Right lobe of liver (tissue), 6 donors: ENCODE data around the gene PHYHIPL. TPM values are rescaled to one million over a fixed set of nuclear protein-coding genes. Genes with fewer than 3 reads are reported as not detected.

Source experiments
- ATAC-seq, 4 donors: fragments of 200-7000 bp; cut with Tn5 transposase; one replicate each; pipeline ENCODE4 v1.9.1; 2020; ENCODE audit warnings: mild to moderate bottlenecking in 4 of 4, moderate library complexity in 4 of 4
- DNase-seq, 3 donors: peaks; one replicate each; pipeline ENCODE4 v3.0.0-alpha.2; 2020
- H3K27ac ChIP-seq, 3 donors: fragments of 200-600 bp; one replicate each; pipeline ENCODE4 v1.8.0; 2022
- H3K27me3 ChIP-seq, 2 donors: fragments of 200-600 bp; one replicate each; pipeline ENCODE4 v1.8.0; 2022
- H3K36me3 ChIP-seq, 4 donors: fragments of 200-600 bp; sonication (generic) in 1 of 4; one replicate each; pipeline versions ENCODE4 v1.5.1 to v1.8.0; 2017 to 2022; ENCODE audit warnings: control low read depth in 1 of 4
- H3K4me1 ChIP-seq, 4 donors: fragments of 200-600 bp; sonication (generic) in 1 of 4; one replicate each; pipeline versions ENCODE4 v1.5.1 to v1.8.0; 2017 to 2022; ENCODE audit warnings: control low read depth in 1 of 4
- H3K4me3 ChIP-seq, 3 donors: fragments of 200-600 bp; one replicate each; pipeline ENCODE4 v1.8.0; 2022
- H3K9me3 ChIP-seq, 4 donors: fragments of 200-600 bp; sonication (generic) in 1 of 4; one replicate each; pipeline versions ENCODE4 v1.5.1 to v1.8.0; 2017 to 2022; ENCODE audit warnings: control low read depth in 1 of 4
- CTCF ChIP-seq, 4 donors: fragments of 200-600 bp in 3 of 4; fragments of 450-650 bp in 1 of 4; IDR thresholded peaks; one replicate each; pipeline versions ENCODE4 v1.5.1 to v1.8.0; 2016 to 2022; ENCODE audit warnings: antibody characterized with exemption in 4 of 4, mild to moderate bottlenecking in 2 of 4
- POLR2A ChIP-seq: fragments of 450-650 bp; IDR thresholded peaks from one replicate; pipeline ENCODE4 v1.6.1; 2017; ENCODE audit warnings: antibody characterized with exemption, mild to moderate bottlenecking
- WGBS: methylation state at CpG from one replicate; pipeline ENCODE4 v1.1.6; 2018; ENCODE audit warnings: low coverage, low lambda C conversion rate; ENCODE audit not compliant: insufficient coverage; ENCODE audit errors: missing lambda C conversion rate; 5-methylcytosine and 5-hydroxymethylcytosine counted together
- intact Hi-C, 2 donors: fragments of 100-400 bp; cut with DNase I; formaldehyde crosslinking; loops; one replicate each; pipeline versions ENCODE4 v1.11.2 to v1.14.1; 2022
- total RNA-seq, 6 experiments: library from RNA; depleted of rRNA in 2 of 6; stranded (reverse); fragments of >200 nt in 2 of 6; fragmentation: NEBNext Ultra II Directional in 3 of 6; extraction: Animal tissue kit (Norgen Biotek cat#: 25700) in 3 of 6; gene quantifications; one replicate each; pipeline versions ENCODE4 v1.1.0 to v1.2.4, GENCODE V29; 2016 to 2023
- donor health status: DM: no; HTN: yes; CAD: no.
- donor health status: DM: no; HTN: no; CAD: no.
- donor health status: DM: no; HTN: no; CAD: no.
- donor health status: DM: no; HTN: yes; CAD: no.
- donor health status: DM: no; HTN: yes; CAD: no.

The PHYHIPL gene
- total RNA-seq, 6 experiments from 2014 or later: 0.49 to 1.00 (median 0.75) TPM

- Histone ChIP-seq H3K36me3 (no peaks in the 10 kb centered on the region), H3K4me1 (no peaks in the 10 kb centered on the region), H3K4me3 (no peak overlapping the region), H3K27me3 (no peaks in the 10 kb centered on the region), H3K9me3 (no peaks in the 10 kb centered on the region), H3K27ac (no peak overlapping the region)
- DNase-seq: no peak
- no peak for ATAC-seq
- WGBS: 73% methylated on average over 3 of the region's 3 CpGs
- no peak for TF ChIP-seq POLR2A
- no peak for TF ChIP-seq CTCF (IDR thresholded peaks at IDR 0.05)
- intact Hi-C loops: no loop called here
Measured at GRCh38 chr10:59270492-59270891, 94.0 kb downstream of the PHYHIPL start.

- TF ChIP-seq CTCF (IDR thresholded peaks at IDR 0.05) (no peak), POLR2A (no peak)
- intact Hi-C loops: no loop called here
- ATAC-seq (no peak), DNase-seq (no peak)
- Histone ChIP-seq H3K4me1 (no peaks in the 10 kb centered on the region), H3K4me3 (no peak overlapping the region), H3K27ac (no peak overlapping the region), H3K36me3 (no peaks in the 10 kb centered on the region), H3K9me3 (no peaks in the 10 kb centered on the region), H3K27me3 (no peaks in the 10 kb centered on the region)
- 64% methylated on average over 4 of the region's 4 CpGs for WGBS
Measured at GRCh38 chr10:59271160-59271559, 94.7 kb downstream of the PHYHIPL start.

- H3K36me3 ChIP-seq: no peaks in the 10 kb centered on the region
- DNase-seq (no peak), ATAC-seq (no peak)
- TF ChIP-seq CTCF (IDR thresholded peaks at IDR 0.05) (no peak), POLR2A (no peak)
- no peak overlapping the region for H3K4me3 ChIP-seq
- no peaks in the 10 kb centered on the region for H3K4me1 ChIP-seq
- H3K9me3 ChIP-seq: no peaks in the 10 kb centered on the region
- H3K27ac ChIP-seq: no peak overlapping the region
- intact Hi-C loops: no loop called here
- no peaks in the 10 kb centered on the region for H3K27me3 ChIP-seq
Measured at GRCh38 chr10:59272061-59272460, 95.6 kb downstream of the PHYHIPL start.

GRCh38 chr10:59273445-59273844 is 97.0 kb downstream of the PHYHIPL start:
- H3K4me3 ChIP-seq: no peak overlapping the region
- no peak for DNase-seq
- no peaks in the 10 kb centered on the region for H3K4me1 ChIP-seq
- no peak for TF ChIP-seq POLR2A
- TF ChIP-seq CTCF (IDR thresholded peaks at IDR 0.05): no peak
- WGBS: 88% methylated on average over 1 of the region's 1 CpG
- H3K9me3 ChIP-seq: no peaks in the 10 kb centered on the region
- no peak overlapping the region for H3K27ac ChIP-seq
- no peak for ATAC-seq
- no peaks in the 10 kb centered on the region for H3K27me3 ChIP-seq
- H3K36me3 ChIP-seq: no peaks in the 10 kb centered on the region
- intact Hi-C loops: no loop called here

- no peak for DNase-seq
- Histone ChIP-seq H3K4me1 (no peaks in the 10 kb centered on the region), H3K27ac (no peak overlapping the region), H3K36me3 (no peaks in the 10 kb centered on the region), H3K4me3 (no peak overlapping the region), H3K27me3 (no peaks in the 10 kb centered on the region), H3K9me3 (no peaks in the 10 kb centered on the region)
- no peak for ATAC-seq
- TF ChIP-seq POLR2A: no peak
- TF ChIP-seq CTCF (IDR thresholded peaks at IDR 0.05): no peak
- intact Hi-C loops: no loop called here
Measured at GRCh38 chr10:59276133-59276532, 99.7 kb downstream of the PHYHIPL start.
